ENCODE data around the gene KRT32. TPM values are rescaled to one million over a fixed set of nuclear protein-coding genes. Genes with fewer than 3 reads are reported as not detected.

Gene KRT32
- total and polyA plus RNA-seq, 4 donors, result not detected

DNA sequence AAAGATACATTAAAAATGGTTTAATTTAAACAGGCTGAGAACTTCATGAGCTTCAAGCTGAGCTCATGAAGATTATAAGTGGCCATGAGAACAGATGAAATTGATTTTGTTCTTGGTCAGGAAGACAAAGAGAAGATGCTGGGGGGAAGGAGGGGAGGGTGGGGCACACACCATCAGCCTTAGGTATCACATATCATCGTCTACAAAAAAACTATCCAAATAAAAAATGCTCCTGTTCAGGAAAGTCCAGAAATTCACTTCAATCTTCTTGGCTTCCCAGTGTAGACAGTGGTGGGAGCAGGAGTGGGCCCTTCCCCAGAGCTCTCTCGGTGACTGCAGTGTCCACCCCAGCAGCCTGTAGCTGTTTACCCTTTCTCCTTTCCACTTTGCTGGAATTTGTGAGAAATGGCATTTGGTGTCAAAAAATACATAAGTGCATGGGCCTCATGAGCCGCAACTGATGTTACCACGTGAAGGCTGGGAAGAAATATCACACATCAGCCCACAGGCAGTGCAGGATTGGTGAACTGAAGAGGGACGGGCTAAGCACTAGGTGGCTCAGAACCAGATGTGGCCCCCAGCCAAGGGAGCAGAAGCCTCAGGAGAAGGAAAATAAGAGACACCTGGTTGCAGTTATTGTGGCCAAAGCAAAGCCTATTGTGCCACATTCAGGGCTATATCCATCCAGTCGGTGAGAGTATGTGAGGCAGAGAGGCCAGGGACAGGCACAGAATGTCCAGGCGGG lies 48.9 kb downstream of the KRT32 start:
- TF ChIP-seq, protein P1, sequence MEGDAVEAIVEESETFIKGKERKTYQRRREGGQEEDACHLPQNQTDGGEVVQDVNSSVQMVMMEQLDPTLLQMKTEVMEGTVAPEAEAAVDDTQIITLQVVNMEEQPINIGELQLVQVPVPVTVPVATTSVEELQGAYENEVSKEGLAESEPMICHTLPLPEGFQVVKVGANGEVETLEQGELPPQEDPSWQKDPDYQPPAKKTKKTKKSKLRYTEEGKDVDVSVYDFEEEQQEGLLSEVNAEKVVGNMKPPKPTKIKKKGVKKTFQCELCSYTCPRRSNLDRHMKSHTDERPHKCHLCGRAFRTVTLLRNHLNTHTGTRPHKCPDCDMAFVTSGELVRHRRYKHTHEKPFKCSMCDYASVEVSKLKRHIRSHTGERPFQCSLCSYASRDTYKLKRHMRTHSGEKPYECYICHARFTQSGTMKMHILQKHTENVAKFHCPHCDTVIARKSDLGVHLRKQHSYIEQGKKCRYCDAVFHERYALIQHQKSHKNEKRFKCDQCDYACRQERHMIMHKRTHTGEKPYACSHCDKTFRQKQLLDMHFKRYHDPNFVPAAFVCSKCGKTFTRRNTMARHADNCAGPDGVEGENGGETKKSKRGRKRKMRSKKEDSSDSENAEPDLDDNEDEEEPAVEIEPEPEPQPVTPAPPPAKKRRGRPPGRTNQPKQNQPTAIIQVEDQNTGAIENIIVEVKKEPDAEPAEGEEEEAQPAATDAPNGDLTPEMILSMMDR (IDR thresholded peaks at IDR 0.05; ENCODE audit: control extremely low read depth, extremely low read depth), result no peak
- no peak overlapping the region for H3K4me3 ChIP-seq
- no peak for ATAC-seq (ENCODE audit: insufficient read depth, low FRiP score)
- DNase-seq, result no peak
- peaks cover 0 to 1% (median 0%) of the 10 kb centered on the region in 4 donors for H3K9me3 ChIP-seq (ENCODE audit: control insufficient read depth in 4 of 4, insufficient read depth in 3 of 4, low read length in 3 of 4)
- H3K4me1 ChIP-seq (ENCODE audit: control insufficient read depth in 5 of 5, insufficient read depth in 5 of 5, low read length in 5 of 5), result peaks cover 0 to 1% (median 0%) of the 10 kb centered on the region in 5 donors
- H3K36me3 ChIP-seq (ENCODE audit: control insufficient read depth in 4 of 4, insufficient read depth in 4 of 4, low read length in 4 of 4), result no peaks in the 10 kb centered on the region
- no peaks in the 10 kb centered on the region for H3K27me3 ChIP-seq (ENCODE audit: control insufficient read depth in 3 of 3, insufficient read depth in 3 of 3, low read length in 2 of 3)
- H3K9ac ChIP-seq (ENCODE audit: insufficient read depth in 1 of 2, low read length in 2 of 2), result no peak overlapping the region
- H3K27ac ChIP-seq (ENCODE audit: low read depth in 1 of 2, low read length in 1 of 2), result no peak overlapping the region
- 87 to 91% methylated on average over 7 of the region's 7 CpGs for WGBS, 2 donors

DNA sequence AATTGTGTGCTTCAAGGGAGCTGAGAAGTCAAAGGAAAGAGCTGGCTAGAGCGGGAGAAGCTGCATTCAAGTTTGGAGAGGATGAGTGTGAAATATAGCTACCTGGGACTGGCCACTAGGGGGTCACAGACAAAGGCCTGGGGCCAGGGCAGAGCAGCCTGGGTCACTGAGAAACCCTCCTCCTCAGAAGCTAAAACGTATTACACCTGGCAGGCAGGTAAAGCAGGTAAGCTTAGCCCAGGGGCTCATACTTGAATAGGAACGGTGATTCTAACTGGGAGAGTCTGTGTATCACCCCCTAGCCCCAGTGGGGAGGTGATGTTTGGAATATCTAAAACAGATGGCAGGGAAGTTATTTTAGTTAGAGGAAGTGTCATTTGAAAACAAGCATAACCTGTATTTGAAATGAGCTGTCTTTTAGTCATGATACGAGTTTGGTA lies 49.6 kb downstream of the KRT32 start:
- TF ChIP-seq, protein P1 (IDR thresholded peaks at IDR 0.05; ENCODE audit: control extremely low read depth, extremely low read depth), result no peak
- ATAC-seq (ENCODE audit: insufficient read depth, low FRiP score) (no peak), DNase-seq (no peak)
- H3K27me3 ChIP-seq (ENCODE audit: control insufficient read depth in 3 of 3, insufficient read depth in 3 of 3, low read length in 2 of 3), result no peaks in the 10 kb centered on the region
- peaks cover 0 to 1% (median 0%) of the 10 kb centered on the region in 5 donors for H3K4me1 ChIP-seq (ENCODE audit: control insufficient read depth in 5 of 5, insufficient read depth in 5 of 5, low read length in 5 of 5)
- H3K9ac ChIP-seq (ENCODE audit: insufficient read depth in 1 of 2, low read length in 2 of 2), result no peak overlapping the region
- H3K9me3 ChIP-seq (ENCODE audit: control insufficient read depth in 4 of 4, insufficient read depth in 3 of 4, low read length in 3 of 4), result peaks cover 0 to 1% (median 0%) of the 10 kb centered on the region in 4 donors
- H3K4me3 ChIP-seq, result no peak overlapping the region
- no peaks in the 10 kb centered on the region for H3K36me3 ChIP-seq (ENCODE audit: control insufficient read depth in 4 of 4, insufficient read depth in 4 of 4, low read length in 4 of 4)
- WGBS, 2 donors, result 45 to 46% methylated on average over 4 of the region's 4 CpGs
- H3K27ac ChIP-seq (ENCODE audit: low read depth in 1 of 2, low read length in 1 of 2), result no peak overlapping the region

DNA sequence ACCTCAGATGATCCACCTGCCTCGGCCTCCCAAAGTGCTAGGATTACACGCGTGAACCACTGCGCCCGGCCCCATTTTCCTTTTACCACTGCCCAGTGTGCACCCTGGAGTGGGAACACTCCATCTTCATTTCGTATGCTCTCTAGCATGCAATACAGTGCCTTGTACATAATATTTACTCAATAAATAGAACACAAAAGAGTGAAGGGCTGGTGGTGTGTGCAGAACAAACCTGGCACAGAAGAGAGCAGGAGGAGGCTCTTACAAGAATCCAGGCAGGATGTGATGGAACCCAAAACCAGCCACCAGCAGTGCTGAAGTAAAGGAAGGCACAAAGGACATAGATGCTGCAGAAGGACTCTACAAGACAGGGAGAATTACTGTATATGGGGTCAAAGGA lies 50.1 kb downstream of the KRT32 start:
- 90 to 92% methylated on average over 6 of the region's 6 CpGs for WGBS, 2 donors
- no peaks in the 10 kb centered on the region for H3K27me3 ChIP-seq (ENCODE audit: control insufficient read depth in 3 of 3, insufficient read depth in 3 of 3, low read length in 2 of 3)
- no peaks in the 10 kb centered on the region for H3K36me3 ChIP-seq (ENCODE audit: control insufficient read depth in 4 of 4, insufficient read depth in 4 of 4, low read length in 4 of 4)
- no peak overlapping the region for H3K9ac ChIP-seq (ENCODE audit: insufficient read depth in 1 of 2, low read length in 2 of 2)
- no peak overlapping the region for H3K27ac ChIP-seq (ENCODE audit: low read depth in 1 of 2, low read length in 1 of 2)
- no peak overlapping the region for H3K4me3 ChIP-seq
- peaks cover 0 to 1% (median 0%) of the 10 kb centered on the region in 5 donors for H3K4me1 ChIP-seq (ENCODE audit: control insufficient read depth in 5 of 5, insufficient read depth in 5 of 5, low read length in 5 of 5)
- no peak for DNase-seq
- H3K9me3 ChIP-seq (ENCODE audit: control insufficient read depth in 4 of 4, insufficient read depth in 3 of 4, low read length in 3 of 4), result peaks cover 0 to 1% (median 0%) of the 10 kb centered on the region in 4 donors
- no peak for ATAC-seq (ENCODE audit: insufficient read depth, low FRiP score)
- TF ChIP-seq, protein P1 (IDR thresholded peaks at IDR 0.05; ENCODE audit: control extremely low read depth, extremely low read depth), result no peak
